Adrenal gland (tissue), 5 donors: Measurements from ENCODE around the gene SH3BGRL3.

Experiments
- POLR2A ChIP-seq, 2 donors: fragments of 450-650 bp; IDR thresholded peaks; one replicate each; pipeline ENCODE4 v1.6.1; 2017; ENCODE audit warnings: antibody characterized with exemption in 2 of 2, mild to moderate bottlenecking in 2 of 2, moderate library complexity in 1 of 2
- TF ChIP-seq, protein P1 (sequence below), 6 experiments: fragments of 450-650 bp in 4 of 6; fragments of 200-600 bp in 2 of 6; sonication (generic) in 1 of 6; IDR thresholded peaks; 1 replicate in 5 of 6; 2 replicates in 1 of 6; pipeline versions ENCODE4 v1.5.1 to v1.8.0; 2016 to 2021; ENCODE audit warnings: antibody characterized with exemption in 6 of 6, mild to moderate bottlenecking in 2 of 6, moderate library complexity in 1 of 6
- donor health status: DM: no; HTN: no; CAD: no.

DNA sequence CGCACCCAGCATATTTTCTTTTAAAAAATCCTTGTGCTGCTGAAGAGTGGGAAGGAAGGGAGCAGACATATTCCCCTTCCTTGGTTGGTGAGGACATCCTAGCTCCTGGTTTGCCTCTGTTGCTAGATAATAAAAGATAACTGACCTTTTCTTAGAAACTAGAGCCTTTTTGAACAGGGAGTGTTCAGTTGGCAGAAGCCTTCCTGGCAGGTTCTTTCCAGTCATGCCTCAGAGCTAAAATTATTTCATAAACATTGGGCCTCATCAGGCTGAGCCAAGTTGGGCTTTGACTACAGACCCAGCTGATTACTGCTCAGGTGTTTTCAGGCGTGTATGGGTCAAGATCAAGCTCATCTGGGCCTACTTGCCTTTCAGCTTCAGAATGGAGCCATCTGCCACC is 22.7 kb upstream of the SH3BGRL3 start:
- TF ChIP-seq, protein P1, sequence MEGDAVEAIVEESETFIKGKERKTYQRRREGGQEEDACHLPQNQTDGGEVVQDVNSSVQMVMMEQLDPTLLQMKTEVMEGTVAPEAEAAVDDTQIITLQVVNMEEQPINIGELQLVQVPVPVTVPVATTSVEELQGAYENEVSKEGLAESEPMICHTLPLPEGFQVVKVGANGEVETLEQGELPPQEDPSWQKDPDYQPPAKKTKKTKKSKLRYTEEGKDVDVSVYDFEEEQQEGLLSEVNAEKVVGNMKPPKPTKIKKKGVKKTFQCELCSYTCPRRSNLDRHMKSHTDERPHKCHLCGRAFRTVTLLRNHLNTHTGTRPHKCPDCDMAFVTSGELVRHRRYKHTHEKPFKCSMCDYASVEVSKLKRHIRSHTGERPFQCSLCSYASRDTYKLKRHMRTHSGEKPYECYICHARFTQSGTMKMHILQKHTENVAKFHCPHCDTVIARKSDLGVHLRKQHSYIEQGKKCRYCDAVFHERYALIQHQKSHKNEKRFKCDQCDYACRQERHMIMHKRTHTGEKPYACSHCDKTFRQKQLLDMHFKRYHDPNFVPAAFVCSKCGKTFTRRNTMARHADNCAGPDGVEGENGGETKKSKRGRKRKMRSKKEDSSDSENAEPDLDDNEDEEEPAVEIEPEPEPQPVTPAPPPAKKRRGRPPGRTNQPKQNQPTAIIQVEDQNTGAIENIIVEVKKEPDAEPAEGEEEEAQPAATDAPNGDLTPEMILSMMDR (IDR thresholded peaks at IDR 0.05) = no peak
- no peak for TF ChIP-seq POLR2A (IDR thresholded peaks at IDR 0.05)
